Measurements from ENCODE around the gene YDJC.

DNA sequence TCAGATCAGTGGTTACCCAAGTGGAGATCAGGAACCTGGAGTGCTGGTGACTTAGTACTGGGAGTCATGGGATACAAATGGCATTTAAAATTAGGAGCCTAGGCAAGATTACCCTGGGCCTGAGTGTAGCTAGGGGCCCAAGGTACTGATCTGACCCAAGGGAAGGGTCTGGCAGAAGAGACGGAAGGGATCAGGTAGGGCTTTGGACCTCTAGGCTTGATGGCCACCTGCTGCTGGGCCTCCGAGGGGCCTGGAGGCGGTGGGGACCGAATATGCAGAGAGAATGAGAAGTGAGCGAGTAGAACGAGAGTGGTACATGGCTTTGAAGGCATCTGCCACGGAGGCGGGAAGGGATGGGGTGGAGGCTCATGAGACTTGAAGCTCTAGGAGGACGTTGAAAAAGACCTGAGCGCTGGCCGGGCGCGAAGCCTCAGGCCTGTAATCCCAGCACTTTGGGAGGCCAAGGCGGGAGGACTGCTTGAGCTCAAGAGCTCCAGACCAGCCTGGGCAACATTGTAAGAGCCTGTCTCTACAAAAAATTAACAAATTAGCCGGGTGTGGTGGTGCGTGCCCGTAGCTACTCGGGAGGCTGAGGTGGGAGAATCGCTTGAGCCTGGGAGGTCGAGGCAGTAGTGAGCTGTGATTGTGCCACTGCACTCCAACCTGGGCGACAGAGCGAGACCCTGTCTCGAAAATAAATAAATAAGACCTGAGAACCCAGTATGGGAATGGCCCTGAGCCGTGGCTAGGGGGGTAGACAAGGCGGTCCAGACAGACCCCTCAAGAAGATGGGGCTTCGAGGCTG lies 35.4 kb upstream of the YDJC start:
- TF ChIP-seq USF2 (IDR thresholded peaks at IDR 0.05; ENCODE audit: low read length) (no peak), ATF2 (IDR thresholded peaks at IDR 0.05; ENCODE audit: low read length) (no peak), RAD21 (IDR thresholded peaks at IDR 0.05 in 1 of 2, conservative IDR thresholded peaks at IDR 0.05 in 1 of 2; ENCODE audit: low read depth in 2 of 2, low read length in 2 of 2) (no peak), POLR2AphosphoS5 (IDR thresholded peaks at IDR 0.05; ENCODE audit: low read depth, low read length) (no peak), JUN (IDR thresholded peaks at IDR 0.05; ENCODE audit: low read depth, low read length) (no peak), TAF1 (IDR thresholded peaks at IDR 0.05; ENCODE audit: low read depth, low read length) (no peak), BRCA1 (IDR thresholded peaks at IDR 0.05; ENCODE audit: low read depth, low read length) (no peak), PHF8 (conservative IDR thresholded peaks at IDR 0.05; ENCODE audit: low read depth, low read length) (no peak), HDAC6 (IDR thresholded peaks at IDR 0.05; ENCODE audit: low read depth, low read length) (no peak), POLR2A (IDR thresholded peaks at IDR 0.05; ENCODE audit: control extremely low read depth in 1 of 2, low read depth in 2 of 2, low read length in 2 of 2) (no peak)
- TF ChIP-seq, protein P1, sequence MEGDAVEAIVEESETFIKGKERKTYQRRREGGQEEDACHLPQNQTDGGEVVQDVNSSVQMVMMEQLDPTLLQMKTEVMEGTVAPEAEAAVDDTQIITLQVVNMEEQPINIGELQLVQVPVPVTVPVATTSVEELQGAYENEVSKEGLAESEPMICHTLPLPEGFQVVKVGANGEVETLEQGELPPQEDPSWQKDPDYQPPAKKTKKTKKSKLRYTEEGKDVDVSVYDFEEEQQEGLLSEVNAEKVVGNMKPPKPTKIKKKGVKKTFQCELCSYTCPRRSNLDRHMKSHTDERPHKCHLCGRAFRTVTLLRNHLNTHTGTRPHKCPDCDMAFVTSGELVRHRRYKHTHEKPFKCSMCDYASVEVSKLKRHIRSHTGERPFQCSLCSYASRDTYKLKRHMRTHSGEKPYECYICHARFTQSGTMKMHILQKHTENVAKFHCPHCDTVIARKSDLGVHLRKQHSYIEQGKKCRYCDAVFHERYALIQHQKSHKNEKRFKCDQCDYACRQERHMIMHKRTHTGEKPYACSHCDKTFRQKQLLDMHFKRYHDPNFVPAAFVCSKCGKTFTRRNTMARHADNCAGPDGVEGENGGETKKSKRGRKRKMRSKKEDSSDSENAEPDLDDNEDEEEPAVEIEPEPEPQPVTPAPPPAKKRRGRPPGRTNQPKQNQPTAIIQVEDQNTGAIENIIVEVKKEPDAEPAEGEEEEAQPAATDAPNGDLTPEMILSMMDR (IDR thresholded peaks at IDR 0.05; ENCODE audit: control extremely low read depth in 1 of 3, insufficient read depth in 1 of 3, low read depth in 1 of 3, low read length in 3 of 3): no peak
- TF ChIP-seq, protein P2, sequence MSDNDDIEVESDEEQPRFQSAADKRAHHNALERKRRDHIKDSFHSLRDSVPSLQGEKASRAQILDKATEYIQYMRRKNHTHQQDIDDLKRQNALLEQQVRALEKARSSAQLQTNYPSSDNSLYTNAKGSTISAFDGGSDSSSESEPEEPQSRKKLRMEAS (IDR thresholded peaks at IDR 0.05): no peak; the same call in 1 of the 2 replicates

All from H1 (cell line).